Sigmoid colon (tissue), 7 donors: ENCODE data around the gene PLIN4. TPM values are rescaled to one million over a fixed set of nuclear protein-coding genes. Genes with fewer than 3 reads are reported as not detected.

ENCODE experiments used
- DNase-seq: peaks from one replicate; pipeline ENCODE4 v3.0.0-alpha.2; 2019
- H3K27ac ChIP-seq, 4 donors: fragments of 200-600 bp; sonication (generic); one replicate each; pipeline ENCODE4 v1.5.1; 2016 to 2019; ENCODE audit warnings: mild to moderate bottlenecking in 1 of 4
- H3K27me3 ChIP-seq, 3 donors: fragments of 200-600 bp; sonication (generic); one replicate each; pipeline ENCODE4 v1.5.1; 2019; ENCODE audit warnings: mild to moderate bottlenecking in 1 of 3
- H3K36me3 ChIP-seq, 4 donors: fragments of 200-600 bp; sonication (generic); one replicate each; pipeline ENCODE4 v1.5.1; 2016 to 2019
- H3K4me1 ChIP-seq, 4 donors: fragments of 200-600 bp; sonication (generic); one replicate each; pipeline ENCODE4 v1.5.1; 2017 to 2019
- H3K4me3 ChIP-seq, 4 donors: fragments of 200-600 bp; sonication (generic); one replicate each; pipeline ENCODE4 v1.5.1; 2017 to 2019; ENCODE audit warnings: mild to moderate bottlenecking in 2 of 4, moderate library complexity in 1 of 4
- H3K9me3 ChIP-seq, 4 donors: fragments of 200-600 bp in 3 of 4; sonication (generic) in 3 of 4; one replicate each; pipeline versions ENCODE4 v1.5.1 to v1.6.1; 2013 to 2019
- CTCF ChIP-seq, 4 experiments: fragments of 450-650 bp in 3 of 4; fragments of 200-600 bp in 1 of 4; IDR thresholded peaks; one replicate each; pipeline ENCODE4 v1.5.1; 2016 to 2019; ENCODE audit warnings: antibody characterized with exemption in 4 of 4, mild to moderate bottlenecking in 3 of 4, moderate library complexity in 2 of 4
- EP300 ChIP-seq, 4 donors: sonication (generic); formaldehyde crosslinking; IDR thresholded peaks; one replicate each; pipeline ENCODE4 v1.6.1; 2017; ENCODE audit warnings: antibody characterized with exemption in 4 of 4
- POLR2A ChIP-seq, 2 donors: fragments of 450-650 bp; IDR thresholded peaks; one replicate each; pipeline ENCODE4 v1.6.1; 2016; ENCODE audit warnings: antibody characterized with exemption in 2 of 2, mild to moderate bottlenecking in 2 of 2, moderate library complexity in 2 of 2
- POLR2AphosphoS5 ChIP-seq, 4 donors: sonication (generic); formaldehyde crosslinking; IDR thresholded peaks; one replicate each; pipeline ENCODE4 v1.6.1; 2017; ENCODE audit warnings: antibody characterized with exemption in 4 of 4
- WGBS, 2 donors: extraction: QIAGEN DNeasy Blood & Tissue Kit; methylation state at CpG; one replicate each; pipeline ENCODE4 v1.1.7; 2013; 5-methylcytosine and 5-hydroxymethylcytosine counted together
- intact Hi-C: fragments of 100-400 bp; cut with DNase I; formaldehyde crosslinking; loops from one replicate; pipeline ENCODE4 v1.15.1; 2023
- polyA plus RNA-seq, 3 donors: library from polyadenylated mRNA; stranded (reverse); fragments of 200-250 nt; gene quantifications; one replicate each; pipeline ENCODE4 v1.2.3, GENCODE V29; 2013
- total RNA-seq, 4 donors: library from RNA; depleted of rRNA; stranded (reverse); fragments of >200 nt; gene quantifications; one replicate each; pipeline ENCODE4 v1.1.0, GENCODE V29; 2016
- donor health status: healthy with polysubstance abuse.
- donor health status: Bipolar disorder and iron deficiency.
- donor health status: healthy.

PLIN4 gene
- total and polyA plus RNA-seq, 7 donors: 0.69 to 71.7 (median 41.3) TPM

- 41 to 76% methylated on average over 43 of the region's 43 CpGs for WGBS, 2 donors
- Histone ChIP-seq H3K4me1 (peaks cover 0 to 7% (median 5%) of the 10 kb centered on the region in 4 donors), H3K27me3 (no peaks in the 10 kb centered on the region), H3K4me3 (no peak overlapping the region), H3K36me3 (no peaks in the 10 kb centered on the region), H3K27ac (no peak overlapping the region), H3K9me3 (no peaks in the 10 kb centered on the region)
- DNase-seq: no peak
- TF ChIP-seq POLR2AphosphoS5 (IDR thresholded peaks at IDR 0.05): no peak
- TF ChIP-seq POLR2A (IDR thresholded peaks at IDR 0.05): no peak
- TF ChIP-seq CTCF (IDR thresholded peaks at IDR 0.05): no peak
- intact Hi-C loops: loop anchor here (5.0 kb wide), 1 partner anchor 81 kb away; the partner anchor contains the start of gene TNFAIP8L1
Measured at GRCh38 chr19:4555657-4556561, 37.6 kb upstream of the PLIN4 start.

GRCh38 chr19:4554717-4555116, 36.4 kb upstream of the PLIN4 start:
- intact Hi-C loops: loop anchor here (5.0 kb wide), 1 partner anchor 83 kb away; the partner anchor contains the start of gene TNFAIP8L1
- Histone ChIP-seq H3K9me3 (no peaks in the 10 kb centered on the region), H3K4me1 (peaks cover 0 to 7% (median 5%) of the 10 kb centered on the region in 4 donors), H3K27ac (no peak overlapping the region), H3K36me3 (no peaks in the 10 kb centered on the region), H3K27me3 (no peaks in the 10 kb centered on the region), H3K4me3 (no peak overlapping the region)
- TF ChIP-seq CTCF (IDR thresholded peaks at IDR 0.05) (no peak), POLR2AphosphoS5 (IDR thresholded peaks at IDR 0.05) (no peak), EP300 (IDR thresholded peaks at IDR 0.05) (no peak), POLR2A (IDR thresholded peaks at IDR 0.05) (no peak)
- WGBS, 2 donors: 64 to 82% methylated on average over 7 of the region's 7 CpGs
- no peak for DNase-seq

GRCh38 chr19:4553775-4554174, 35.5 kb upstream of the PLIN4 start:
- WGBS, 2 donors: 64 to 79% methylated on average over 3 of the region's 3 CpGs

DNA sequence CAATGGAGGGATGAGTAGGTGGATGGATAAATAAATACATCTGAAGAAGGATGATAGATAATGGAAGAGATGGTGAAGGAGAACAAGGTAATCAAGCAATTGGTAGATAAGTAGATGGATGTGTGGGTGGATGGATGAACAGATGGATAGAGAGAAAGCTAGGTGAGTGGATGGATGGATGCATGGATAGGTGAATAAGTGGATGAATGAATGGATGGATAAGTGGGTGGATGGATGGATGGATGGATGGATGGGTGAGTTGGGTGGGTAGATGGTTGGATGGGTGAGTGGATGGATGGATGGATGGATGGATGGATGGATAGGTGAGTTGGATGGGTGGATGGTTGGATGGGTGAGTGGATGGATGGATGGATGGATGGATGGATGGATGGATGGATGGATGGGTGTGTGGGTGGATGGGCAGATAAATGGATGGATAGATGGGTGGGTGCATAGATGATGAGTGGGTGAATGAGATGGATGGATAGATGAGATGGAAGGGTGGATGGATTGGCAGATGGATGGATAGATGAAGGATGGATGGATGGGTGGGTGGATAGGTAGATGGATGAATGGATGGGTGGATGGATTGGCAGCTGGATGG, 34.9 kb upstream of the PLIN4 start:
- no peak overlapping the region for H3K4me3 ChIP-seq
- H3K27ac ChIP-seq: no peak overlapping the region
- TF ChIP-seq POLR2A (IDR thresholded peaks at IDR 0.05): no peak
- TF ChIP-seq EP300 (IDR thresholded peaks at IDR 0.05): no peak
- no peak for TF ChIP-seq CTCF (IDR thresholded peaks at IDR 0.05)
- TF ChIP-seq POLR2AphosphoS5 (IDR thresholded peaks at IDR 0.05): no peak
- peaks cover 0 to 5% (median 3%) of the 10 kb centered on the region in 4 donors for H3K4me1 ChIP-seq
- no peaks in the 10 kb centered on the region for H3K27me3 ChIP-seq
- H3K36me3 ChIP-seq: no peaks in the 10 kb centered on the region
- H3K9me3 ChIP-seq: no peaks in the 10 kb centered on the region
- intact Hi-C loops: no loop called here
- DNase-seq: no peak

More at GRCh38 chr19:4553775-4554174, 35.5 kb upstream of the PLIN4 start:
- intact Hi-C loops: no loop called here
- H3K4me1 ChIP-seq: peaks cover 0 to 7% (median 5%) of the 10 kb centered on the region in 4 donors
- no peaks in the 10 kb centered on the region for H3K27me3 ChIP-seq
- no peak overlapping the region for H3K4me3 ChIP-seq
- no peak for DNase-seq
- H3K9me3 ChIP-seq: no peaks in the 10 kb centered on the region
- no peaks in the 10 kb centered on the region for H3K36me3 ChIP-seq
- H3K27ac ChIP-seq: no peak overlapping the region
- TF ChIP-seq EP300 (IDR thresholded peaks at IDR 0.05) (no peak), POLR2AphosphoS5 (IDR thresholded peaks at IDR 0.05) (no peak), POLR2A (IDR thresholded peaks at IDR 0.05) (no peak), CTCF (IDR thresholded peaks at IDR 0.05) (no peak)
